ENCODE measurements around the gene RSKR.

DNA sequence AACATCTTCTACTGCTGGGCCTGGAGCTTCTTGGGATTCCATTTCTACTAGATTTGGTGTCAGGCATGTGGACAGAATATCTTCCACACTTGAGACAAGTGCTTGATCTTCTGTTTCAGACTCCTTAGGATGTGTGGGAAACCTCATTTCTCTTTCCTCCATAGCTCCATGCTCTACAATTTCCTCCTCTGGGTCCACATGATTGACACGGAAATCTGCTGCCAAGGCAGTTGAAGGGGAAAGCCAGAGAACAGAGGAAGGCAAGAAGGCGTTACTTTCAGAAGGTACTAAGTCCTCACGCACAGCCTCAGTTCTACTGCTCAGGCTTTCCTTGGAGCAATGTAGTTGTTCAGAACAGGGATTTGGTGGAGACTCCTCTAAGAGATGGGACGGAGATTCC, 21.7 kb downstream of the RSKR start:
- TF ChIP-seq, protein P1, sequence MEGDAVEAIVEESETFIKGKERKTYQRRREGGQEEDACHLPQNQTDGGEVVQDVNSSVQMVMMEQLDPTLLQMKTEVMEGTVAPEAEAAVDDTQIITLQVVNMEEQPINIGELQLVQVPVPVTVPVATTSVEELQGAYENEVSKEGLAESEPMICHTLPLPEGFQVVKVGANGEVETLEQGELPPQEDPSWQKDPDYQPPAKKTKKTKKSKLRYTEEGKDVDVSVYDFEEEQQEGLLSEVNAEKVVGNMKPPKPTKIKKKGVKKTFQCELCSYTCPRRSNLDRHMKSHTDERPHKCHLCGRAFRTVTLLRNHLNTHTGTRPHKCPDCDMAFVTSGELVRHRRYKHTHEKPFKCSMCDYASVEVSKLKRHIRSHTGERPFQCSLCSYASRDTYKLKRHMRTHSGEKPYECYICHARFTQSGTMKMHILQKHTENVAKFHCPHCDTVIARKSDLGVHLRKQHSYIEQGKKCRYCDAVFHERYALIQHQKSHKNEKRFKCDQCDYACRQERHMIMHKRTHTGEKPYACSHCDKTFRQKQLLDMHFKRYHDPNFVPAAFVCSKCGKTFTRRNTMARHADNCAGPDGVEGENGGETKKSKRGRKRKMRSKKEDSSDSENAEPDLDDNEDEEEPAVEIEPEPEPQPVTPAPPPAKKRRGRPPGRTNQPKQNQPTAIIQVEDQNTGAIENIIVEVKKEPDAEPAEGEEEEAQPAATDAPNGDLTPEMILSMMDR (IDR thresholded peaks at IDR 0.05 in 8 of 11, conservative IDR thresholded peaks at IDR 0.05 in 3 of 11) = no peak
- no peak for TF ChIP-seq POLR2A (IDR thresholded peaks at IDR 0.05)

Data from spleen (tissue), 7 donors.